Calu3 (cell line): Measurements from ENCODE around the gene PTGES2. TPM values are rescaled to one million over a fixed set of nuclear protein-coding genes. Genes with fewer than 3 reads are reported as not detected.

ENCODE experiments used
- BruUV-seq: library from RNA; stranded (reverse); fragments of 400-500 nt; replicated peaks from 2 replicates; lab custom pipeline; 2021; lab: Mats Ljungman, UMichigan
- CTCF ChIA-PET: fragments of 300-600 bp; sonication (Branson Sonifier 250); formaldehyde crosslinking; loops from one replicate; lab custom pipeline; 2022; ENCODE audit warnings: antibody characterized with exemption; lab: Charles Lee
- DNase-seq: peaks from one replicate; pipeline ENCODE4 v3.0.0; 2022
- H3K27ac Mint-ChIP-seq: one replicate; pipeline ENCODE4 v1.8.0; 2022; ENCODE audit warnings: mixed read lengths; ENCODE audit not compliant: unreplicated experiment
- H3K27me3 Mint-ChIP-seq: one replicate; pipeline ENCODE4 v1.8.0; 2022; ENCODE audit warnings: mixed read lengths; ENCODE audit not compliant: unreplicated experiment
- H3K36me3 Mint-ChIP-seq: one replicate; pipeline ENCODE4 v1.8.0; 2022; ENCODE audit warnings: mild to moderate bottlenecking, moderate library complexity, mixed read lengths; ENCODE audit not compliant: insufficient read depth, unreplicated experiment
- H3K4me1 Mint-ChIP-seq: one replicate; pipeline ENCODE4 v1.8.0; 2022; ENCODE audit warnings: mild to moderate bottlenecking, low read depth, mixed read lengths; ENCODE audit not compliant: unreplicated experiment
- H3K4me3 Mint-ChIP-seq: one replicate; pipeline ENCODE4 v1.8.0; 2022; ENCODE audit warnings: mild to moderate bottlenecking, low read depth, moderate library complexity, mixed read lengths; ENCODE audit not compliant: unreplicated experiment
- H3K9me3 Mint-ChIP-seq: one replicate; pipeline ENCODE4 v1.8.0; 2022; ENCODE audit warnings: low read depth, mixed read lengths; ENCODE audit not compliant: unreplicated experiment
- intact Hi-C: fragments of 100-400 bp; cut with micrococcal nuclease; formaldehyde crosslinking; loops from one replicate; pipeline ENCODE4 v1.10.0; 2022; ENCODE audit not compliant: unreplicated experiment
- total RNA-seq: library from RNA; stranded (reverse); gene quantifications from 2 replicates; pipeline ENCODE4 v1.2.3, GENCODE V29; 2022
- TF ChIP-seq, protein P1 (sequence below): fragments of 200-600 bp; IDR thresholded peaks from one replicate; pipeline ENCODE4 v1.8.0; 2022; ENCODE audit warnings: antibody characterized with exemption; ENCODE audit not compliant: unreplicated experiment

Gene PTGES2
- total RNA-seq, 1 experiment from 2014 or later = 137 TPM

DNA sequence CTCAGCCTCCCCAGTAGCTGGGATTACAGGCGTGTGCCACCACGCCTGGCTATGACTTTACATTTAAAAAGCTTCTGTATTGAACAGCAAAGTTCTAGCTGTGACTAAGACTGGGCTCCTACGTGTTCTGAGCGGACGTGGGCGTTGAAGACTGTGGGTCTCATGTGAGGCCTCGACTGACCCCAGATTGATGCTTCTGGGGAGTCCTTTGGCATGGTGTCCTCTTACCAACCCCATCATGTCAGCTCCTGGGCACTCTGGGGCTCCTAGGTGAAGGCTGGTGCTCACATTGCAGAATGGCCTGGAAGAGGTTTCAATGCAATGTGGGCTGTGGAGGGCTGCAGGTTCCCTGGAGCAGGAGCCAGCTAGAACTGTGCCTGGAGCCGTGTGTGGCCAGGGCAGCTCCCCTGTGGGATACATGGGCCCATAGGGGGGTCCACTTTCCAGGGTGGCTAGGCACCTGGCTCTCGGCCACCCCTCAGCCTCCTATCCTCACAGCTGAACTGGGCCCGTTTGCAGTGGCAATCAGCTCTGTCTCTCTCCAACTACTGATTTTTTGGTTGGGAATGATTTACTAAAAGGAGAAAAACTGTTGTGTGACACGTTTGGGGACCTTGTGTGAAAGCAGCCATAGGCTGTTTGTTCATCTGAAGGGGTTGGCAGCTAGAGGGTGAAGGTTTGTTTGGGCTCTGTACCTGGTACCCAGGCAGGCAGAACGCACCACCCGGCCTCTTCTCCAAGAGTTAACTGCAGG, 29.8 kb downstream of the PTGES2 start:
- peaks cover 62% of the 10 kb centered on the region for H3K36me3 Mint-ChIP-seq
- DNase-seq = no peak
- H3K27me3 Mint-ChIP-seq = no peaks in the 10 kb centered on the region
- BruUV-seq = no TSS peak
- H3K4me1 Mint-ChIP-seq = peaks cover 30% of the 10 kb centered on the region
- CTCF ChIA-PET = interaction anchor here (0.7 to 1.3 kb wide), 3 partner anchors 13 to 142 kb away, joined by 3 to 4 read pairs (median 3); no protein-coding TSS in a partner anchor
- H3K4me3 Mint-ChIP-seq = peak overlapping the region; percentile 85
- TF ChIP-seq, protein P1, sequence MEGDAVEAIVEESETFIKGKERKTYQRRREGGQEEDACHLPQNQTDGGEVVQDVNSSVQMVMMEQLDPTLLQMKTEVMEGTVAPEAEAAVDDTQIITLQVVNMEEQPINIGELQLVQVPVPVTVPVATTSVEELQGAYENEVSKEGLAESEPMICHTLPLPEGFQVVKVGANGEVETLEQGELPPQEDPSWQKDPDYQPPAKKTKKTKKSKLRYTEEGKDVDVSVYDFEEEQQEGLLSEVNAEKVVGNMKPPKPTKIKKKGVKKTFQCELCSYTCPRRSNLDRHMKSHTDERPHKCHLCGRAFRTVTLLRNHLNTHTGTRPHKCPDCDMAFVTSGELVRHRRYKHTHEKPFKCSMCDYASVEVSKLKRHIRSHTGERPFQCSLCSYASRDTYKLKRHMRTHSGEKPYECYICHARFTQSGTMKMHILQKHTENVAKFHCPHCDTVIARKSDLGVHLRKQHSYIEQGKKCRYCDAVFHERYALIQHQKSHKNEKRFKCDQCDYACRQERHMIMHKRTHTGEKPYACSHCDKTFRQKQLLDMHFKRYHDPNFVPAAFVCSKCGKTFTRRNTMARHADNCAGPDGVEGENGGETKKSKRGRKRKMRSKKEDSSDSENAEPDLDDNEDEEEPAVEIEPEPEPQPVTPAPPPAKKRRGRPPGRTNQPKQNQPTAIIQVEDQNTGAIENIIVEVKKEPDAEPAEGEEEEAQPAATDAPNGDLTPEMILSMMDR = no peak
- peak overlapping the region; percentile 81 for H3K27ac Mint-ChIP-seq
- intact Hi-C loops = no loop called here
- H3K9me3 Mint-ChIP-seq = no peaks in the 10 kb centered on the region

DNA sequence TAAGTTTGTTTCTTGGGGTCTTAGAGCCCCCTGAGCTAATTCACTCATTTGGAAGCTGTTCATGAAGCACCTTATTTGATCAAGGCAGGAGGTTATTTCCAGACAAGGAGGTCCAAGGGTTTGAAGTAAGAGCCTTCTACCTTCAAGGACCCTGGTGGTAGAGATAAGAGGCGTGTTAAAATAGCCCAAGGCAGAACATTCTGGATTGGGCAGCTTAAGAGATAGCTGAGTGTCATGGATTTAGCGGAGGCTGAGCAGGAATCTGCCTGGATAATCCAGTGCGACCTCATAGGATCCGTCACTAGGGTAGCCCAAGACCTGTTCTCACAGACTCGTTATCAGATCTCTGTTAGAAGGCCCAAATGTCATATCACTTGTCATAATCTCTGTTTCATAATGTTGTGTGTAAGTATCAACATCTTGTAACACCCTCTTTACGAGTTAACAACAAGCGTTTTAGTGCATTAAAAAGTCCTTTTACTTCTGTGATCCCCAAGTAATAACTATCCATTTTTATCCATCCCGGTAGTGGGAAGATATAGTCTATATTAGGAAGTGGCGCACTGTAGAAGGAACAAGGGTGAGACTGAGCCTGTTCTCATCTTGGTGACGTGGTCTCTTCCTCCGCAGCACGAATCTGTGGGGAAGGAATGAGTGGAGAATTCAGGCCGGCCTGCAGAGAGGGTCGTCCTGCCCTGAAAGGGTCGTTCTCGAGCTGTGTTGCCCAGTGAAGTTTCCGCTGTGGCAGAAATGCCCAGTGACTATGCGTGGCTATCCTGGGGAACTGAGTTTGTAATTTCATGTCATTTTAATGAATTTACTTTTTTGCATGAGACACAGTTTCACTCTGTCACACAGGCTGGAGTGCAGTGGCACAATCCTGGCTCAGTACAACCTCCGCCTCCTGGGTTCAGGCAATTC, 30.7 kb downstream of the PTGES2 start:
- H3K27me3 Mint-ChIP-seq = no peaks in the 10 kb centered on the region
- H3K4me3 Mint-ChIP-seq = no peak overlapping the region
- TF ChIP-seq, protein P1 = no peak
- CTCF ChIA-PET = interaction anchor here (0.6 to 1.3 kb wide), 2 partner anchors 141 to 171 kb away, joined by 3 to 4 read pairs; no protein-coding TSS in a partner anchor
- DNase-seq = no peak
- BruUV-seq = no TSS peak
- no peaks in the 10 kb centered on the region for H3K9me3 Mint-ChIP-seq
- H3K4me1 Mint-ChIP-seq = peaks cover 37% of the 10 kb centered on the region
- intact Hi-C loops = no loop called here
- no peak overlapping the region for H3K27ac Mint-ChIP-seq
- H3K36me3 Mint-ChIP-seq = peaks cover 61% of the 10 kb centered on the region

DNA sequence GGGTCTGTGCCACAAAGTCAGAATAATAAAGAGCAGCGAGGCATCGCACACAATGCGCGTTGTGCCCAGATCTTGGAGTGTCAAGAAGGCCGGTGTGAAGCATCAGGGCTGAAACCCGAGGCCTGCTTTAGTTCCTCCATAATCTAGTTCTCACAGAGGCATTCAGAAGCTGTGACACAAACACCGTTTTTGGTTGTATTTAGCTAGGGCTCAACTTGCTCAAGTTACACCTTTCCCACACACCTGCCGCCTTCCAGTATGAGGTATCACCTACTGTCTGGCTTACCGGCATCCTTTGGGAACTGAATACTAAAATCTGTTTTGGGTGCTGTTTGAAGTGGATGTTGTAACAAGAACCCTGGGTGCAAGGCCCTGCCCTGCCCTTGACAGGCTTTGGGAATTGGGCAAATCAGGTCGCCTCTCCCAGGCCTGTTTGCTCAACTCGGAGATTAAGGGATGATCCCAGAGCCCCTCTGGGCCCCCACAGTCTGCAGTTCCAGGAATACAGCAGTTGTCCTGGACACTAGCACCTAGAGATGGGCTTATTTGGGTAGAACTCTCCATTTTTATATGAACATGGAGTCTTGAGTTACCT, 32.5 kb downstream of the PTGES2 start:
- no peaks in the 10 kb centered on the region for H3K27me3 Mint-ChIP-seq
- H3K4me3 Mint-ChIP-seq = peak overlapping the region; percentile 60
- peak overlapping the region; percentile 98 for H3K27ac Mint-ChIP-seq
- CTCF ChIA-PET = interaction anchor here (0.9 to 1.2 kb wide), 3 partner anchors 10 to 65 kb away, joined by 3 to 6 read pairs (median 4); partner anchors contain the start of gene BBLN
- no peaks in the 10 kb centered on the region for H3K9me3 Mint-ChIP-seq
- no TSS peak for BruUV-seq
- TF ChIP-seq, protein P1 = no peak
- intact Hi-C loops = no loop called here
- H3K4me1 Mint-ChIP-seq = peaks cover 29% of the 10 kb centered on the region
- peaks cover 48% of the 10 kb centered on the region for H3K36me3 Mint-ChIP-seq
- no peak for DNase-seq
